C4-2B (cell line): Measurements from ENCODE around the gene GPX4.

Experiments
- ZFX ChIP-seq: fragments of 450-650 bp; IDR thresholded peaks from 2 replicates; pipeline ENCODE4 v1.6.1; 2017
- TF ChIP-seq, protein P1 (sequence below): fragments of 450-650 bp; conservative IDR thresholded peaks from 2 replicates; pipeline ENCODE4 v1.5.1; 2017; ENCODE audit warnings: mild to moderate bottlenecking

DNA sequence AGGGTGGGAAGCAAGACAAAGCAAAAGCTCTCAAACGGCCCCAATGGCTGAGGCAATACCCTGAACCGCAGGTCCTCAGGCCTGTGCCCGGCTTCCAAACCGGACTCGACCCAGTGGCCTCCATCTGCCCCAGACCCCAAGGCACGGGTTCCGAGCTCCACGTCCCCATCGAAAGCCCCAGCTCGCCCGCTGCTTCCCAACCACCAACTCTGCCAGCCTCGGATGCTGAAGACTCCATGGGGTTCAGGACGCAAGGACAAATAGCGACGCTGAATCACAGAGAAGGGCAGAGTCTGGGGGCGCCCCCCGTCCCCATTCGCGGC lies 9.2 kb upstream of the GPX4 start:
- no peak for TF ChIP-seq ZFX
- TF ChIP-seq, protein P1, sequence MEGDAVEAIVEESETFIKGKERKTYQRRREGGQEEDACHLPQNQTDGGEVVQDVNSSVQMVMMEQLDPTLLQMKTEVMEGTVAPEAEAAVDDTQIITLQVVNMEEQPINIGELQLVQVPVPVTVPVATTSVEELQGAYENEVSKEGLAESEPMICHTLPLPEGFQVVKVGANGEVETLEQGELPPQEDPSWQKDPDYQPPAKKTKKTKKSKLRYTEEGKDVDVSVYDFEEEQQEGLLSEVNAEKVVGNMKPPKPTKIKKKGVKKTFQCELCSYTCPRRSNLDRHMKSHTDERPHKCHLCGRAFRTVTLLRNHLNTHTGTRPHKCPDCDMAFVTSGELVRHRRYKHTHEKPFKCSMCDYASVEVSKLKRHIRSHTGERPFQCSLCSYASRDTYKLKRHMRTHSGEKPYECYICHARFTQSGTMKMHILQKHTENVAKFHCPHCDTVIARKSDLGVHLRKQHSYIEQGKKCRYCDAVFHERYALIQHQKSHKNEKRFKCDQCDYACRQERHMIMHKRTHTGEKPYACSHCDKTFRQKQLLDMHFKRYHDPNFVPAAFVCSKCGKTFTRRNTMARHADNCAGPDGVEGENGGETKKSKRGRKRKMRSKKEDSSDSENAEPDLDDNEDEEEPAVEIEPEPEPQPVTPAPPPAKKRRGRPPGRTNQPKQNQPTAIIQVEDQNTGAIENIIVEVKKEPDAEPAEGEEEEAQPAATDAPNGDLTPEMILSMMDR, result no peak
